ENCODE measurements around the gene VEGFC.

VEGFC gene

GRCh38 chr4:176767183-176767582, 25.5 kb downstream of the VEGFC start:
- in situ Hi-C loops (cut with HindIII; ENCODE audit: low sequenced_read_pairs): no loop called here

DNA sequence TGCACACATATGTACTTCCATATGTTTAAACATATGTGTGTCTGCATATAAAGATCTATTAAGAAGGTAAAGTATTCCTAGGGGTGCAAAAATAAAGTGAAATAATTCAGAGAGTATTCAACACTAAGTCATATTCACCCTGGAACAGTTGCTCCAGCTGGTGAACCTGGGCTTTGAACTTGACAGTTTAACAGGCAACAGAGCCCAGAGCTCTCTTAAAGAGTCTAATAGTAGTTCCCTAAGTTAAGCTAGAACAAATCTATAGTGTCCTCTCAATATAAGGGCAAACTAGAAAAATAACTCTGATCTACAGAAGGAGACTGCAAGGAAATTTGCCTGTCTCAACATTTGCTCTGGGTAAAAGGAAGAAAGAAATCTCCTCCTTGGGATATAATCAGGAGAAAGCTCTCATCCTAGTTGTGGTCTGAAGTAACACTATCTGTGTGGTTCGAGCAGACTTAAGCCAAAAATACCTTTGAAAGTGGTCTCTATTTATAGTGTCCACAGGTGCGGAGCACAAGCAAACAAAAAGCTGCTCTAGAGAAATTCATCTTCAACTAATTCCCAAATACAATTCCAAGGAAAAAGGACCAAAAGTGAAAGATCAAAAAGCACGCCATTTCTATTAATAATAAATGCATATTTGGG, 29.9 kb downstream of the VEGFC start:
- in situ Hi-C loops (cut with HindIII; ENCODE audit: low sequenced_read_pairs): no loop called here

- in situ Hi-C loops (cut with HindIII; ENCODE audit: low sequenced_read_pairs): no loop called here
Observed at GRCh38 chr4:176761872-176762271, 30.9 kb downstream of the VEGFC start.

- in situ Hi-C loops (cut with HindIII; ENCODE audit: low sequenced_read_pairs): no loop called here
Observed at GRCh38 chr4:176760471-176760870, 32.3 kb downstream of the VEGFC start.

GRCh38 chr4:176758731-176759130, 34.0 kb downstream of the VEGFC start:
- in situ Hi-C loops (cut with HindIII; ENCODE audit: low sequenced_read_pairs): no loop called here

GRCh38 chr4:176758323-176758722, 34.4 kb downstream of the VEGFC start:
- in situ Hi-C loops (cut with HindIII; ENCODE audit: low sequenced_read_pairs): no loop called here

- in situ Hi-C loops (cut with HindIII; ENCODE audit: low sequenced_read_pairs): no loop called here
Observed at GRCh38 chr4:176755613-176756012, 37.1 kb downstream of the VEGFC start.

- in situ Hi-C loops (cut with HindIII; ENCODE audit: low sequenced_read_pairs): no loop called here
Observed at GRCh38 chr4:176755001-176755400, 37.7 kb downstream of the VEGFC start.

DNA sequence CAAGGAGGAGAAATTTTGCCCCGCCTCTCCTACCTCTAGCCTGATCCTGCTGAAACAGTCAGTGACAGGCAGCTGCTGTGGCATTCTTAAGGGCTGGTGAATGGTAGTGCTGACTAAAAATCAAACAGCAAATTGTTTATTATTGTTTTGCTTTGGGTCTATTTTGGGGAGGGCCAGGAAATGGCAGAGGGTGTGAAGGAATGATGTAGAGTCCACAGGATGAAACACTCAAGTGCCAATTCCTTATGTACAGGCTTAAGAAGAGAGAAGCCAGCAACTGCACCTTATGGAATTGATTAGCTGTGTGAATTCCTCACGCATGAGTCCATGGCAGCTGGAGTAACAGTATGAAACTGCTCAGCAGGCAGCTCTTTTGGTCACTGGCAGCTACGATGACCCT, 39.7 kb downstream of the VEGFC start:
- in situ Hi-C loops (cut with HindIII; ENCODE audit: low sequenced_read_pairs): no loop called here

DNA sequence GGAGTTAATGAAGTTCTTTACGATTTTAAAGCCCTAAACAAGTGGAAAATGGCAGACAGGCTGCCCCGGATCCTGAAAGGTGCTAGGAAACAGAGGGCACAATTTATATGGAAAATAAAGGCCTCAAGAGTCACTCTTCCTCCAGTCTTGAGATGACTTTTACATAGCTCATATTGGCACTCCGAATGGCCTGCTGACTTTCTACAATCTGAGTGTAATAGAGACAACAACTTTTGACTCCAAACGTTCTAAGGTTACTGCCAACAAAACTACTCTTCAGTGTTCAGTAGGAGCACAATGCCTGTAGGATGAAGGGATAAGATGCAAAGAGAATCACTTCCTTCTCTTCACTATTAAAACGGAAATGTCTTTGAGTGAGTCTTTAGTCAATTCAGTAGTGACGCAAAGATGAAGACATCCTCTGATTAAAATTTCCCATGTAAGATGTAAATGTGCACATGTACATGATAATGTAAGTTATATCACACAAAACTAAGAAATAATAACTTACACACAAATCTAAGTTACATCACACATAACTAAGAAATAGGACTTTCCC, 40.5 kb downstream of the VEGFC start:
- in situ Hi-C loops (cut with HindIII; ENCODE audit: low sequenced_read_pairs): no loop called here

- in situ Hi-C loops (cut with HindIII; ENCODE audit: low sequenced_read_pairs): no loop called here
Observed at GRCh38 chr4:176751061-176751460, 41.7 kb downstream of the VEGFC start.

DNA sequence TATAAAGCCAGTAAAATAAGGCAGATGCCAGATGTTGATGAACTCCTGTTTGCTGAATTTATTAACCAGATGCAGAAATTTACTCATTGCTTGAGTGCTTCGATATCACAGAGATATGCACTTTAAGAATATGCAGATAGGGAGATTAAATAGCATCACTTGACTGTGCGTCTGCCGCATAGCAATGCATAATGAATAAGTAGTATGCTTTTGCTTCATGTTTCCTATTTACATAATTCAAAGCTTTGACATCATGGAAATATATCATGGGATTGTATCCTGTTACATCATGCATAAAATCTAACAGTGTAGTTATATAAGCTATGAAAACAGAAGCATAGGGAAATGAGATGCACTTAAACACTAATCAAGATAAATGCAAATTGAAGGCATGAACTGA, 45.9 kb downstream of the VEGFC start:
- in situ Hi-C loops (cut with HindIII; ENCODE audit: low sequenced_read_pairs): no loop called here

DNA sequence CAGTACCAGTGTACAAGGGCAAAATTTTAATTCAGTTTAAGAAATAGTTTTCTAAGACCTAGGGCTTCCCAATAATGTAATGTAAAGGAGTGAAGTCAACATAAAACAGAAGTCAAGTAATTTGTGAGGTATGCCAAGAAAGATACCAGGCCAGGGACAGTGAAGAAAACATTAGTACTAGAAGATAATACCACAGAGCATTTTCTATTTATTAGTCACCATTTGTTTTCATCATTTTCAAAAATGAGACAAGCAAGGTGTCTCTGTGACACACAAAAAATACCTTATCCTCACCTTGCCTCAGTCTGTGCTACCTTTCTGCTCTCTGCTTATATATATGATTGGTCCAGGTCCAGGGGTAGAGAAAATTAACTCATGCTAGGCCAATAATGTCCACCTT, 46.8 kb downstream of the VEGFC start:
- in situ Hi-C loops (cut with HindIII; ENCODE audit: low sequenced_read_pairs): no loop called here

DNA sequence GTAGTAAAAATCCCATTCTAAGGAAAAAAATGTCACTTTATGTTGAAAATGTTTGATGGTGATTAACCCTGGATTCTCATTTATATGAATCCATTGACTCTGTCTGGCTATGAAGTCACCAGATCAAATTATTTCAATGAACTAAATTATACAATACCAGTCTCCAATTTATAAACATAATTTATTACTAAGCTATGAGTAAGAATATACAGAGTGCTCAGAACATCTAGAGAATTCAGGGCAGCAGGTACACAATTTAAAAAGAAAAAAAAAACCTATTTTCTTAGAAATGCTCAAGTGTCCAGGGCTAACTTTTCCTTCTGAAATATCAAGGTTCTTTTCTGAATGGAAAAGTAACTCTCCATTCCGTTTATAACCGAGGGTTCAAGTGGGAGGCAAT, 48.6 kb downstream of the VEGFC start:
- in situ Hi-C loops (cut with HindIII; ENCODE audit: low sequenced_read_pairs): no loop called here

- in situ Hi-C loops (cut with HindIII; ENCODE audit: low sequenced_read_pairs): no loop called here
Observed at GRCh38 chr4:176742211-176742610, 50.5 kb downstream of the VEGFC start.

DNA sequence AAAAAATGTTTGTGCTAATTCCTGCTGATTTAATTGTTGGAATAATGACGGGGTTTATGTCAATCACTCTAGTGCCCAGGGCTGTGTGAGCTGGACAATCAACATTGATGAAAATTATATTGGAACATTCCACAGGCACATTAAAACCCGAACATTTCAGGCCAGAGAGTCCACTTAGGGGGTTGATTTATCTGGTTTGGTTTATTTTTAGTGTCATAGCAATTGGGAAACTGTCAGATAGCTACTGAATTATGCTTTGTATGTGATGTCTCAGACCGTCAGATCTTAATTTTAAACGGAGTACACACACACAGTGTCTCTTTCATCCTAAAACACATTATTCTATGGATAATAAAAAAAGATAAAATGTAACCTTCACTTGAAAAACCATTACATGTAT, 51.5 kb downstream of the VEGFC start:
- in situ Hi-C loops (cut with HindIII; ENCODE audit: low sequenced_read_pairs): no loop called here

DNA sequence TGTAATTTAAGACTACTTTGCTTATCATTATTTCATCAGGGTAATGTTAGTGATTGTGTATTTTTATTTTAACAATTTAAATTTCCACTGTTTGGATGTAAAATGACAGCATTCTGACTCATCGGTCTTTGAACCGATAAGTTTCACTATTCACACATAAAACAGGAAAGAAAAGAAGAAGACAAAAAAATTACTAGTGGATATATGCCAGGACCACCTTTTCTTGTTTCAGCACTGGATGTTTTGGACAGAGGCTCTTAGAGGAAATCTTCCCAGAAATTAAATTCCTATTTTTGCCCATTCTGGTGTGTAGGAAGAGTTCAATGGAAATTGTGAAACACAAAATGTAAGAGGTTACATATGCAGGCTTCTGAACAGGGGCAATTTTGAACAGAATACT, 57.4 kb downstream of the VEGFC start:
- in situ Hi-C loops (cut with HindIII; ENCODE audit: low sequenced_read_pairs): no loop called here

DNA sequence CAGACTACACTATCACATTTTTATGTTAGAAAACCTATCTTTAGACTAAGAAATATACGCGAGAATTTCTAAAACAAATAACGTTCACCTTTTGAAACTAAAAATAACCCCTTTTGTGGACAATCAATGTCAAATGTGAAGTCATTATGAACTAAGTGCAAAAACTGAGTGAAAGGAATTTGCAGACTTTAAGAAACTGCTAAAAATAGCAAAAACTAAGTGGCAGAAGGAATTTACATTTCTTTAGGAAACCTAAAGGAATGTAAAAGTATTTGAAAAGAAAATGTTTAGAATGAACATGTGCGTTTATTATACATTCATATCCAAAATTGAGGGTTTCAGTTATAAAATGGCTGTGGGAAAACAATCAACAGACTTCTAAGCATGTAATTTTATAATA, 58.3 kb downstream of the VEGFC start:
- in situ Hi-C loops (cut with HindIII; ENCODE audit: low sequenced_read_pairs): no loop called here

DNA sequence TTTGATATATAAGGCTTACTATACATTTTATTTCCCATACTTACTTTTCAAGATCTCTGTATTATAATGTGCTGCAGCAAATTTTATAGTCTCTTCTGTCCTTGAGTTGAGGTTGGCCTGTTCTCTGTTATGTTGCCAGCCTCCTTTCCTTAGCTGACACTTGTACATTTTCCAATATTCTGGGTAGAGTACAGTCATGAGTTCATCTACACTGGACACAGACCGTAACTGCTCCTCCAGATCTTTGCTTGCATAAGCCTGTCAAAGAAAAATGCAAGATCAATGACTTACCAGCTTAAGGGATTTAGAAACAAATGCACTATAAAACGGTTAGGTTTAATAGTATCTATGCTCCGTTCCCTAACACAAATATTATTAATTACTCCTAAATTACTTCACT, 63.2 kb downstream of the VEGFC start:
- in situ Hi-C loops (cut with HindIII; ENCODE audit: low sequenced_read_pairs): no loop called here

DNA sequence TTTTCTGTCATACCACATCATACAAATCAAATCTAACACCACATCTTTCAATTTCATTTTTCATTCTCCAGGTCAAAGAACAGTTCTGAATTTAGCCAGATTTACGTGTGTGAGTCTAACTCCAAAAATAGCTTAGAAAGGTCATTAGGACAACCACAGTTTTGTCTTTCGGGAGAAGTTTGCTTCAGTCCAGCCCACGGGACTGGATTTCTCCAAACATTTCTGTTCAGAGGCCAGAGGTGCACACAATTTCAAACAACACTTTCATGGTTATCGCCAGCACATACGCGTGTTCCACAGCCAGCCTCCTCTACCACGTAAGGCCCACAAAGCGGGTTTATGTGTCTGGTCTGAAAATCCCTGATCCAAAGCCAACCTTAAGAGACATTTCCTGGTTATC, 65.9 kb downstream of the VEGFC start:
- in situ Hi-C loops (cut with HindIII; ENCODE audit: low sequenced_read_pairs): no loop called here

DNA sequence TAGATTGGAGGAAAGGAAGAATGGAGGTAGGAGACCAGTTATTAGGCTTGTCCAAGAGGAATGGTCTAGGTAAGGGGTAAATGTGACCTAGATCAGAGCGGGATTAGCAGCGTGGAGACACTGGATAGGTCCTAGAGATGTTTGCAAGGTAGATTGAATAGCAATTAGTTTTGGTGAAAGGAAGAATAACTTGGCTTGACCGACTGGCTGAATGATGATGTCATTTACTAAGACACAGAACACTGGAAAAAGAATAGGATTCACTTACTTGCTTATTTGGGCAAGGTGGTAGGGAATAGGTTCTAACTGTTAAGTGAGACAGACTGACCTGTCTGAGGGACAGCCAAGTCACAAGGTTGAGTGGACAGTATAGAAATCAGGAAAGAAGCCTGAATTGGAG, 71.3 kb downstream of the VEGFC start:
- in situ Hi-C loops (cut with HindIII; ENCODE audit: low sequenced_read_pairs): no loop called here

- in situ Hi-C loops (cut with HindIII; ENCODE audit: low sequenced_read_pairs): no loop called here
Observed at GRCh38 chr4:176718881-176719280, 73.8 kb downstream of the VEGFC start.

- in situ Hi-C loops (cut with HindIII; ENCODE audit: low sequenced_read_pairs): no loop called here
Observed at GRCh38 chr4:176717237-176717636, 75.5 kb downstream of the VEGFC start.
